Stimulated activated CD8-positive, alpha-beta memory T cell treated with anti-CD3 and anti-CD28 coated beads, Interleukin-15, amount 100 ng/mL, for 4 hours (primary cell): ENCODE results near the gene B3GALT4.

Experiments
- DNase-seq, 2 donors: peaks; one replicate each; pipeline ENCODE4 v3.0.0-alpha.2; 2020; ENCODE audit warnings: low read depth in 2 of 2

The B3GALT4 gene

DNA sequence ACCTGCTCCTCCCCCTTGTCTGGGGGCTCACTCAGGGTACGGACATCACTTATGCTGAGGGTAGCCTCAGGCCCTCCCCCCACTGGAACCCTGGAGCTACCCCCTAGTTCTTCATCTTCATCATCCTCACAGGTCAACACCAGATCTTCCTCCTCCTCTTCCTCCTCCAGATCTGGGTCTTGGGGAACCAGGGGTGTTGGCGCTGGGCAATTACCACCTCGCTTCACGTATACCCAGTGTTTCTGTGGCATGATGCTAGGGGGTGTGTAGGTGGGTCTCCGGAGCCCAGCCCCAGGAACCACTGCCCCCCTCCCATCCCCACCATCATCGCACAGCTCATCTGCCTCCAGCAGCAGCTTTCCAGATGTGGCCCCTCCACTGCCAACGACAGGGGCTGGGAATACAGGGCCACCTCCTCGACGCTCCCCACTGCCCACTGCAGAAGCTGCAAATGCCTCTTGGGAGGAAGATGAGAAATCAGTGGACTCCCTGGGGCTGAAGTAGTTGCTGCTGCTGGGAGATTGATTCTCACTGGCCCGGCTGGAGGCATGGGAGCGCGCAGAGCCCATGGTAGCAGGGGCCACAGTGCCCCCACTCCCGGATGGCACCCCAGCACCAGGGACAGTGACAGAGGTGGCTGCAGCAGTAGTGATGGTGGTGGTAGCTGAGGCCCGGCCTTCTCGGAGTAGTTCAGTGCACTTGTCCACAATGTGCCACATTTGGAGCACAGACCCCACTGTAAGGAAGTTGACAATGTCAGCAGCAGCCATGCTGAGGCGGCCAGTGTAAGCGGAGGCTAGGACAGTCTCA lies 39.1 kb downstream of the B3GALT4 start:
- DNase-seq = no peak

DNA sequence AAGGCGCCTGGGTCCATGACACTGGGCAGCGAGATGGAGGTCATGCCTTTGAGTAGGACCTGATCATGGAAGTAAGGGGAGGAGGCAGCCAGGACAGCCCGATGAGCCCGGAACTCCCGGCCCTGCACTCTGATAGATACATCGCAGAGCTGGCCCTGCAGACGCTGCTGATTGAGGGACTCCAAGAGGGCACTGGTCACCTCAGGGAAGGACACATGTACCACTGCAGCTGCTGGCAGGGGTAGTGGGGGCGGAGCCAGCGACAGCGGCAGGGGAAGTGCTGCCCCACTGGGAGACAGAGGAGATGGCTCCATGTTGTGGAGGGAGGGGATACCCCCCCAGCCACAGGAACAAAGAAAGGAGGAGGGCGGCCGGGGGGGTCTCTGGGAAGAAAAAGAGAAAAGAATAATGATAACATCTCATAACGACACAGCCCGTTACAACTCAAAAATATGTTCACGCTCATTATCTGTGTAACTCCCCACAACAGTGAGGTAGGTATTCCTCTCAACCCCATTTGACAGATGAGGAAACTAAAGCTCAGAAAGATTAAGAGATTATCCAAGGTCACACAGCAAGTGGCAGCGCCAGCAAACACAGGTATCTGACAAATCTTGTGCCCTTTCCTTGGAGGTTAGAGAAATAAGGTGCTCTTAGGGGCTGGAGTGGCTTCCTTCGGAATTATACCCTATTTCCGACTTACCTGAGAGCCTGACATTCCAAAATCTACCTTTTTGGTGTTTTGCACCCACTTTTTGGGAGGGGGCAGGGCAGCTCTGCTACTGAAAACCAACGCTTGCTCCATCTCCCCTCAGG lies 39.9 kb downstream of the B3GALT4 start:
- no peak for DNase-seq

DNA sequence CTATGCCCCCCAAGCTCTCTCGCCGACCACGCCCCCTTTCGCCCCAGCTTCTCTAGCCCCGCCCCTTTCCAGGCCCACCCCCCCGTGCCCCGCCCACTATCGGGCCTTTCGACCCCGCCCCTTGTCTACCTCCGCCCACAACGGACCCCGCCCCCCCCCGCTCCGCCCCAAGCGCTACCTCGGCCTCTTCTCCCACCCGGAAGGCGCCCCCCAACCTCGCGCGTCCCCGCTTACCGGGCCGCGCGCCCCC lies 40.4 kb downstream of the B3GALT4 start:
- DNase-seq = no peak

DNA sequence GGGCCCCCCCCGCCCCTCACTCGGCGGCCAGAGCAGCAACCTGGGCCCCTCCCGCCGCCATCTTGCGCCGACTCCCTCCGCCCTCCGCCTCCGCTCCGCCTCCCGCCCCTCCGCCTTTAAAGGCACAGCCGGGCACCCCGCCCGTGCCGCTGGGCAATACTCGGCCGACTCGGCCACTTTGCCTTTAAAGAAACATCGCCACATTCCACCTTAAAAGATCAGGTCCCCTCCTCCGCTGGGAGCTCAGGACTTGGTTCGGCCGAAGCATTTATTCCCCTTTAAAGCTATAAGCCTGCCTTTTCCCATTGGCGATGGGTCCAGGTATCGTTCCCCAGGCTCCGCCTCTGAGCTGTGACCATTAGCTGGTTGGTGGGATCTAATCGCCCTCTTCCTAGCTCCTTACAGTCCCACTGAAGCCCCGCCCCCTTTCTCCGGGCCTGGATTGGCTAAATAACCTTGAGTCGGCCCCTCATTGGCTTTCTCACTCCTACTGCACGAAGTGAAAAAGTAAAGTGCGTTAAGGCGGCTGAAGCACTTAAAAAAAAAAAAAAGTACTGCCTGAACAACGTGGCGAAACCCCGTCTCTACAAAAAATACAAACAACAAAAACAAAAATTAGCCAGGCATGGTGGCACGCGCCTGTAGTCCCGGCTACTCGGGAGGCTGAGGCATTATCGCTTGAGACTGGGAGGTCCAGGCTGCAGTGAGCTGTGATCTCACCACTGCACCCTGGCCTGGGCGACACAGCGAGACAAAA lies 40.9 kb downstream of the B3GALT4 start, which contains the start of gene ZBTB22:
Gene ZBTB22, minus strand, starts transcription at position 76 of the 757 bp plus-strand sequence. CDS start 828 bp downstream, outside the sequence.
- peak; percentile 88 to 91 for DNase-seq

DNA sequence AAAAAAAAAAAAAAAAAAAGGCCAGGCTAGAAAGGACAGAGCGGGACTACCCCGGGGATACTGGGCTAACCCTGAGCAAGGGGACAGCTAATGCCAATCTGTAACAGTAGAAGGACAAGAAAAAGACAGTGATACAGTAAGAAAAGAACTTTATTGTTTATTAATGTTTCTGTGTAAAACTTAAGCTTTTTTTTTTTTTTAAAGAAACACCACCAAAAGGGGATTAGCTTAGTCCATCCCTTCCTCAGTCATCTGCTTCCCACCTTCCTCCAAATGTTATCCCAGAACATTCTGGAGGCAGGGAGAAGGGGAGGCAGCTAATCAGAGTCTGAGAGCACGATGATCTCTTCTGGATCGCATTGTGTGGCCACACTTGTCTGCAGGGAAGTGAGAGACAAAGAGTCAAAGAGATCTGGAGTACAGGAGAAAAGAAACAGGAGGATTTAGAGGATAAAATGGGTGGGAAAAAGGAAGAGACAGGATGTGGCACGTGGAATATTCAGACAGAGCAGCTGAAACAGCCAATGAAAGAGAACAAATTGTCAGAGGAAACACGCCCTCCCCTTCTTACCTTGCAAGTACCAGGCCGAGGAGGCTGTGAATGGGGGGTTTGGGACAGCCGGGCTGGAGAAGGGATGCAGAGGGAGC lies 41.6 kb downstream of the B3GALT4 start:
- no peak for DNase-seq

DNA sequence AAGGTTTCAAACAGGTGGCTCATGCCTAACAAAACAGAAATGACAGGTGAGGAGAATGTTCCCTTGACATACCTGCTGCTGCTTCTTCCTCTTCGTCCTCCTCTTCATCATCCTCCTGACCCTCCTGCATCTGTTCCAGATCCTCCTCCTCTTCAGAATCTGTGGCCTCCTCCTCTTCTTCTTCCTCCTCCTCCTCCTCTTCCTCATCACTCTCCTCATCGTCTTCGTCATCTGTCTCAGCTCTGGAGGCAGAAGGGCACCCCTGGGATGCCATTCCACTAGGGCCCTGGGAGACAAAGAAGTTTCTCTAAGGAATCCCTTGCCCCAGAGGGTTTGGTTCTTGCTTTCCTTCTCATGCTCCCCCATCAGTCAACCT lies 43.0 kb downstream of the B3GALT4 start:
- DNase-seq = no peak

DNA sequence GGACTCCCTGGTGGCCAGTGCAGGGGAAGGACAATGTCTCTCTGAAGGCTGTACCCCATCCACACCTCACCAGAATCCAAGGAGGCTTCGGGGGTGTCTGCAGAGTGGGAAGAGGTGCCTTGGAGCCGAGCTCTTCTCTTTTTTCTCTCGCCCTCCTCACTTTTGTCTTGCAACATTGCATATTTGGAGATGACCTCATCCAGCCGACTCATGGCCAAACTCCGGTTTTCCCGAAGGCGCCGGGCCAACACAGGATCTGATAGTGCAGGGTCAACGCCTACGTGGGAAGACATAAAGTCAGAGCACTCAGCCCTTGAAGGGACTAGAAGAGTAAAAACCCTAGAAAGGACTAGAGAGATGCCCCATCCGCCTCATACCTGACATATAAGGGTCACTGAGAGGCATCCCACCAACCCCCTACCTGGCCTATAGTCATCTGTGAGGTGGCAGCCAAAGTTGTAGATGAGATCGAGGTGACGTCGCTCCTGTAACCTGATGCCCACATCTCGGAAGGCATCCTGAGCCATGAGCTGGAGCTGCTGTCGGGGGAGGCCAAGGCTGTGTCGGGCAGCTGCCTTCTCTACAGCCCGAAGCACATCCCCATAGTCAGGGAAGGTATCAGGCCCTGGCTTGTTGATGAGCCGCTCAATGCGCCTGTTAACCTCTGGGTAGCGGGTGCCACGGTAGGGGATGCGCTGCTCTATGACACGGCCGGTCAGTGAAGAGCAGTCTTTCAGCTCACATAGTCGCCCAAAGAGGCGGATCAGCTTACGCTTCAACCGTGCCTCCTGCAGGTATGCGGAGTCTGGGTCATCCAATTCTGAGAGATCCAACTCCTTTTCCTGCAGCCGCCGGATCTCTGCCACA lies 43.6 kb downstream of the B3GALT4 start:
- no peak for DNase-seq

DNA sequence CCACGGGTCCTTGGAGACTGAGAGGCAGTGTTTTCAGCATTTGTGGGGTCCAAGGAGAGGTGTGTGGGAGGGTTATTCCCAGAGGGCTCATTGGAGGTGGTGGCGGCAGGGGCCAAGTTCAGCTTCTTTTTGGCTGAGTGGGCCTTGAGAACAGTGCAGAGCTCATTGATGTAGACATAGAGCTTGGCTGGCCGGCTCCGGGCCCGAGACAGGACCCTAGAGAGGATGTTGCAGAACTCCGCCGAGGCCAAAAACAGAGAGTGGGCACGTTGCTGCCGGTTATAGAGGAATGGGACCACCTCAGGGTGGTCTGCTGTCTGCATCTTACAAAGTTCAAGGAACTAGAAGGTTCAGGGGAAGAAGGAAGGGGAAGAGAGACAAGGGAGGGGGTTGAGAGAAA lies 44.3 kb downstream of the B3GALT4 start:
- DNase-seq = no peak

DNA sequence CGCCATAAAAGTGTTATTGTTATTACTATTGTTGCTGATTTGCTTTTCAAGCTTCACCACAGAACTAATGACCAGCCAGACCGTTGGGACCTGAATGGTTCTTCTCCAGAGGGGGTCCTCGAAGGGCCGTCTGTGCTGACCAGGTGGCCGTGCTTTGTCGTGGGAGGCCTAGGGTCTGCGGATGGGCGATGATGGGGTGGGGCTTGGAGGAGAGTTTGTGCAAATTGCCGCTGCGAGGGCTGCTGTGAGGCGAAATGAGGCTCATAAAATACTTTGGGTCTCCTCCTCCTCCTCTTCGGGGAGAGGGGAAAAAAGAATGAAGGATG lies 46.7 kb downstream of the B3GALT4 start:
- no peak for DNase-seq

DNA sequence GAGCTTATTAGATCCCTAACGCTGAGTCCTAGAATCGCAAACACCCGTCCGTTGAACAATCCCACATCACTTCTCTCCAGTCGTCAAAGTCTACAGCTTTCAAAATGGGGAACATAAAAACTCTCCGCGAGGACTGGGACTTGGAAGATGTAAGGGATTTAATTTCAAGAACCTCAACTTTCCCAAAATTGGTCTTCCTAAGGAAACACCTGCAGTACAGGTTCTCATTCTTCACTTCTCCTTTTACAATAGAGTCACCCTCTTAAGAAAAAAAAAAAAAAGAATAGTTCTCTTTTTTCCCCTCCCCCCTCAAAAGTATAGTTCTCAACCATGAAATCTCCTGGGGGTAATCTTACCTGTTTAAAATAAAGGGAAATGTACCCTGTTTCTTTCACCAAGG lies 47.2 kb downstream of the B3GALT4 start:
- no peak for DNase-seq
